Measurements from ENCODE around the gene DHX9.

The DHX9 gene

GRCh38 chr1:182910143-182910542 lies 71.0 kb downstream of the DHX9 start:
- ChIA-PET POLR2A (no interaction called here), CTCF (interaction anchor here (1.2 kb wide), 2 partner anchors 10 to 52 kb away, joined by 3 read pairs; no protein-coding TSS in a partner anchor)
- no peak for TF ChIP-seq CTCF (IDR thresholded peaks at IDR 0.05; ENCODE audit: control extremely low read depth, extremely low read depth, low read depth, missing control alignments)
- no peak for DNase-seq (ENCODE audit: extremely low spot score)

GRCh38 chr1:182913401-182913800 lies 74.3 kb downstream of the DHX9 start:
- no peak for DNase-seq (ENCODE audit: extremely low spot score)
- ChIA-PET CTCF (no interaction called here), POLR2A (no interaction called here)
- TF ChIP-seq CTCF (IDR thresholded peaks at IDR 0.05; ENCODE audit: control extremely low read depth, extremely low read depth, low read depth, missing control alignments), result no peak

- DNase-seq (ENCODE audit: extremely low spot score), result no peak
- ChIA-PET CTCF (no interaction called here), POLR2A (no interaction called here)
- TF ChIP-seq CTCF (IDR thresholded peaks at IDR 0.05; ENCODE audit: control extremely low read depth, extremely low read depth, low read depth, missing control alignments), result no peak
Measured at GRCh38 chr1:182917378-182917777, 78.2 kb downstream of the DHX9 start.

DNA sequence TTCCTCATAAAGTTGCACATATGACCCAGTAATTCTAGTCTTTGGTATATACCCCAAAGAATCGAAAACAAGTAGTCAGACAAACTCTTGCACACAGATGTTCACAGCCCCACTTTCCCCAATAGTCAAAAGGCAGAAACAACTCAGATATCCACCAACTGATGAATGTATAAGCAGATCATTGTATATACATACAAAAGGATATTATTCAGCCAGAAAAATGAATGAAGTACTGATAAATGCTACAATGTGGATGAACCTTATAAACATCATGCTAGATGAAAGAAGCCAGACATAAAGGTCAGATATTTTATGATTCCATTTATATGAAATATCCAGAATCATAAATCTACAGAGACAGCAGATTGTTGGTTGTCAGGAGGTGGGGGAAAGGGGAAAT lies 86.5 kb downstream of the DHX9 start:
- DNase-seq (ENCODE audit: extremely low spot score), result no peak
- POLR2A ChIA-PET, result no interaction called here
- CTCF ChIA-PET, result no interaction called here
- no peak for TF ChIP-seq CTCF (IDR thresholded peaks at IDR 0.05; ENCODE audit: control extremely low read depth, extremely low read depth, low read depth, missing control alignments)

DNA sequence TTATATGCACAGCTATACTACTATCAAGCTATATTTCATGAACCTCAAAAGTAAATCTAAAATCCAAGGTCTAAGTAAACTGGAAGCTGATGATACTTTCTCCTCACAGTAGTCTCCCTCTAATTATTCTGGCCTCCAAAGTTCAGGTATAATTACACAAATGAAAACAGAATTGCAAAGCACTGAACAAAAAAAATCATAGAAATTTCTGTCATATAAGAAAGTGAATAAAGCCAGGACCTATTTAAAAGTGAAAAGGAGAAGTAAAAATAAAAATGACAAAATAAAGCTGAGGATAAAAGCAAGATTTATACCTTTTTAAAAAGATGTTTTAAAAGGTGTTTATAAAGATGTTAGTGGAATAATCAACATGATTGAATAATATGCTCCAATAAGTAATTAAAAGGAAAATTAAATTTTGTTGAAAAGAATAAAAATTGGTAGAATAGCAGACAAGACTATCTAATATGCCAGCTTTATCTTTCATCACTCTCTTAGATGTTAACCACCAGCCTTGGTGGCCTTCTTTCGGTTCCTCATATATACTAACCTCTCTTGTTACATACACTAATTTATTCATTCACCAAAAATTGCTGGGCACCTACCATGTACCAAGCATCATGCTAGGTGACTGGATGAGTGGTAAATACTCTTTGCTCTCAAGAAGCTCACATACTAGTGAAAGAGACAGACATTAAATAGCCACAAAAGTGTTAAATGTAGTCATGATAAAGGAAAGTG lies 88.7 kb downstream of the DHX9 start:
- ChIA-PET CTCF (interaction anchor here (0.9 to 1.1 kb wide), 3 partner anchors 15 to 63 kb away, joined by 3 read pairs; no protein-coding TSS in a partner anchor), POLR2A (no interaction called here)
- no peak for DNase-seq (ENCODE audit: extremely low spot score)
- TF ChIP-seq CTCF (IDR thresholded peaks at IDR 0.05; ENCODE audit: control extremely low read depth, extremely low read depth, low read depth, missing control alignments), result no peak

- ChIA-PET CTCF (no interaction called here), POLR2A (no interaction called here)
- DNase-seq (ENCODE audit: extremely low spot score), result no peak
- TF ChIP-seq CTCF (IDR thresholded peaks at IDR 0.05; ENCODE audit: control extremely low read depth, extremely low read depth, low read depth, missing control alignments), result no peak
Measured at GRCh38 chr1:182930985-182931384, 91.8 kb downstream of the DHX9 start.

Data from GM10248 (cell line).